SW480 (cell line): Measurements from ENCODE around the gene CYP27B1.
A peak's percentile ranks its signal among the peaks of the same experiment; 100 is the strongest.

ENCODE experiments used
- DNase-seq: peaks from one replicate; pipeline ENCODE4 v3.0.0-alpha.2; 2016; ENCODE audit warnings: low spot score

The CYP27B1 gene

GRCh38 chr12:57765003-57765697, 1.7 kb downstream of the CYP27B1 start:
- DNase-seq, result peak; percentile 66

- DNase-seq, result peak; percentile 48
Measured at GRCh38 chr12:57764662-57765002, 2.2 kb downstream of the CYP27B1 start.

GRCh38 chr12:57763881-57764661, 2.8 kb downstream of the CYP27B1 start:
- no peak for DNase-seq

DNA sequence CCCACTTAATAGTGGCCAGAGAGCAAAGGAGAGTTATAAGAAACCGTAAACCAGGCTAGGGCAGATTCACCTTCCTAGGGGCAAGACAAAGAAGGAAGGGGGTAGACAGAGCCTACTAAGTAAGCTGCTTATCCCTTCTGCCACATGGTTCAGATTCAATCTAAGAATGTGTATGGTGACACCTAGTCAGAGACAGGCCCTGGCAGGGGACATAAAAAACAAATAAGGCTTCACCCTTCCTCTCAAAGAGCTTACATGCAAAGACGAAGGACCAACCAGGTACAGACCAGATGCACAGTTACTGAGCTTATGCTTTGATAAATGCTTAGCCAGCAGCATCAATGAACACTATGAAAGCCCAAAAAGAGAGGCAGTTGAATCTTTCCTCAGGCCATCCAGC, 4.4 kb downstream of the CYP27B1 start:
- no peak for DNase-seq

- DNase-seq, result no peak
Measured at GRCh38 chr12:57761391-57761998, 5.4 kb downstream of the CYP27B1 start.

GRCh38 chr12:57760347-57760982, 6.4 kb downstream of the CYP27B1 start:
- no peak for DNase-seq

DNA sequence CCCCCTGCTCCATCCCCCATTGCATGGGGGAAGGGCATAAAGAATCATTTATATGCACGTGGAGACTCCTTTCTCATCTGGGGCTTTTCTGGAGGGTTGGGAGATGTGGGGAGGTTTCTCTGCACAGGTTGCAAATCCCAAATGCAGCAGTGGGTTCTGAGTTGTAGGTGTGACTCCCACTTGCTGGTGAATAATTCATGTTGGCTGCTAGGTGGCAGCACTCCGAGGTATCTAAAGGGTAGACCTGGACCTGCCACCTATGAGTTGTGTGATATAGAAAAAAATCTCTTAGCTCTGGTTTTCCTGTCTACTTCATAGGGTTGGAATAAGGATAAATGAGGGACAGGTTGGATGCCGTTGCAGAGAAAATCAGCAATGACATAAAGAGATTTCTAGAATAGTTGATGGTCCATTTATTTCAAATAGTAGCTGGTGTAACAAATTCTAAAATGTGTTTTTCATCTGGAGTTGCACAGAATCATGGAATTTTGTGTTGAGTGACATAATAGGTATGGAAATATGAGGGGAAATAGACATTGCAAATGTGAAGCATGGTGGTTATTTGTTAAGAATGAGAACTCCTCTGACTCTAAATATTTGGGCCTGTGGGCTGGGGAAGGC, 7.4 kb downstream of the CYP27B1 start:
- peak; percentile 66 for DNase-seq

GRCh38 chr12:57758552-57759359, 8.1 kb downstream of the CYP27B1 start:
- DNase-seq, result no peak

- DNase-seq, result no peak
Measured at GRCh38 chr12:57757771-57758170, 9.1 kb downstream of the CYP27B1 start.

DNA sequence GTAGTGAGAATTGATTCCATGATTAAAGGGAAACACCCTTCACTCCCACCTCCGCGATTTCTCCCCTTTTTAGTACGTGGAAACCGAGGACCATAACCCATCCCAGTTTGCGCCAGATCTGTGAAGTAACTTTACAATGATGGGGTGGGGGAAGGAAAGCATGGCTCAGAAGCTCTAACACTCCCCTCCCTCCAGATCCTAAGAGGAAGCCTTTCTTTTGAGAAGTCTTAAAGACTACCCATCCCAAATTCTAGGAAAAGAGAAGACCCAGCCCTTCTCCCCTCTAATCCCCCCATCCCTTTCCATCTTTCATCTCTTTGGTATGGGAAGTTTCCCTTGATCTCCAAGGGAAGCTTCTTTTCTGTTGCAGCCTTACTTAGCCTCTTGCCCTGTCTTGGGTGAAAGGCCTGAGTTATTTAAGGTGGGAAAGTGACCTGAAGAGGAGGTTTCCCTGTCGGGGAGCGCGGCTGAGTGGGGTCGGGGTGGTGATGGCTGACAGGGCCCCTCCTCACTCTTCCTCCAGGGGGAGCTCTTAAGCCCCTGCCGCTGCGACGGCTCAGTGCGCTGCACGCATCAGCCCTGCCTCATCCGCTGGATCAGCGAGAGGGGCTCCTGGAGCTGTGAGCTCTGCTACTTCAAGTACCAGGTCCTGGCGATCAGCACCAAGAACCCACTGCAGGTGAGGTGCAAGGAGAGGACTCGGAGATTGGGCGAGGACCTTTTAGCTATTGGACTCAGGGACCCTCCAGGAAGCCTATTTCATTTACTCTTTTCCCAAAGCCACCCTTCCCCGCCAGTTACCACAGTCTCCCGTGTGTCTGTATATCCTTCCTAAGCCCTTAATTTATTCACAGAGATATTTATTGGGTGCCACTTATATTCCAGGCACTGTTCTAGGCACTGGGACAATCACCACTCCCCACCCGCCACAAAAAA, 10.2 kb downstream of the CYP27B1 start:
- no peak for DNase-seq

DNA sequence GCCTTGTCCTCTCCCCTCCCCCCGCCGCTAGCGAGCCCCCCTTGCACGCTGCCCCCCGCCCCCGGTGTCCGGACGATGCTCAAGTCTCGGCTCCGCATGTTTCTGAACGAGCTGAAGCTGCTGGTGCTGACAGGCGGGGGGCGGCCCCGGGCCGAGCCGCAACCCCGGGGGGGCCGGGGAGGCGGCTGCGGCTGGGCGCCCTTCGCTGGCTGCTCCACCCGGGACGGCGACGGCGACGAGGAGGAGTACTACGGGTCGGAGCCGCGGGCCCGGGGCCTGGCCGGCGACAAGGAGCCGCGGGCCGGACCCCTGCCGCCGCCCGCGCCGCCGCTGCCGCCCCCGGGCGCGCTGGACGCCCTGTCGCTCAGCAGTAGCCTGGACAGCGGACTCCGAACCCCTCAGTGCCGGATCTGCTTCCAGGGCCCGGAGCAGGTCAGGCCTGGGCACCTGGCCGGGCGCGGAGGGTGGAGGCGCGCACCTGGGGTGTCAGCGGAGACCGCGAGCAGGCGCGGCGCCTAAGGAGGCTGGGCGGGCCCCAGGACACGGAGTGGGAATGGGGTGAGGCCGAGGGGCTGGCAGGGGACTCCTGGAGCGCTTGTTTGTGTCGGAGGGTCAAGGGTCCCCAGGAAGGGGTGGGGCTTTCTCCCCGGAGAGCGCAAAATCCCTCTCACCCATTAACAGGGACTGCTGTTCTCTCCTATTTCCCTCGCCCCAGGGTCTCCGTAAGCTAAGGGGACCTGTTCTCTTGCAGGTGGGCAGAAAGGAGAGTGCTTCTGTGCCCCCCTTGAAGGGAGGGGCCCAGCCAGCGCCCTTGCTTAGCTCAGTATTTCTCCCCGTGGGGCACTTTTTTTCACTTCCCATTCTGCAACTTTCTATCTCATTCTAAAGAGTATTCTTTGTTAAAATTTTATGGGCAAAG, 11.2 kb downstream of the CYP27B1 start:
- no peak for DNase-seq

DNA sequence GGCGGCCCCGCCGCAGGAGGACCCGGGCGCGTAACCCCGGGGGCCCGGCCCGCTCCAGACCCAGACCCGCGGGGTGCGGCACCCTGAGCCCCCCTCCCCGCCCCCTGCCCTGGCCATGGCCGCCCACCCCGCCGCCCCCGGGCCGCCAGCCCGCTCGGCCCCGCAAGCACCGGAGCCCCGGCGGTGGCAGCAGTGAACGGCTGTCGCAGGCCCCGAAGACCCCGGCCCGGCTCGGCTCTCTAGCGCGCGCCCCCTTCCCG, 11.8 kb downstream of the CYP27B1 start:
- no peak for DNase-seq

DNA sequence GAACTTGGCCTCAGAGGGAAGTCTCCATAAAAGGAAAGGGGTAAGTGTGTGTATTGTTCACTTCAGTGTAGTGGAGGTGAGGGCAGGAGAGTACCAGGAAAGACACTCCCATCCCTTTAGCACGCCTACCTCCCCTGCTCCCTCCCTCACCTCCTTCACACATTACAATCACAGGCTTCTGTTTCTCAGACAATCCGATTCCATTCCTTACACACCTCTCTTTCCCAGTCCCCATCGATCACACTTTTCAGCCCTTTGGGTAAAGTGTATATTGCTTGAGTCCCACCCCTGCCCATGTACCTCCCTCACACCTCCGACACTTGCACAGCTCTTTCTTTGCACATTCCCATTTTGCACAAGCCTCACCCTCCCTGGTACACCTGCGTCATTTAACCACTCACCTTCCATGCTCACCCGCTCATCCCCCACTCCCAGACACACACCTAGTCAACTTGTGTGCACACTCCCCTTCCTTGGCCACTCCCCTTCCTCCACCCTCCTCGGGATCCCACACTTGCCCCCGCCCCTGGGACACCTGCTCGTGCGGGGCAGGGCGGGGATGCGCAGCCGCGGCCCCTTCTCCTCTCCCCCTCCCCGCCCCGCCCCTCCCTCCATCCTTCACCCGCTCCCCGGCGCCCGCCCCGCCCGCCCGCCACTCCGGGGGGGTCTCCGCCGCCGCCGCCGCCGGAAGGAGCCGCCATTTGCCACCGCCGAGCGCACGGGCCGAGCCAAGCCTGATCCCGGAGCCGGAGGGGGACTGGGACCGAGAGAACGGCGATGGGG, 12.3 kb downstream of the CYP27B1 start, which contains the start of gene MARCHF9:
Gene MARCHF9, plus strand, starts transcription at position 693 of the 783 bp plus-strand sequence. CDS start 426 bp downstream, outside the sequence.
- DNase-seq, result peak; percentile 83

DNA sequence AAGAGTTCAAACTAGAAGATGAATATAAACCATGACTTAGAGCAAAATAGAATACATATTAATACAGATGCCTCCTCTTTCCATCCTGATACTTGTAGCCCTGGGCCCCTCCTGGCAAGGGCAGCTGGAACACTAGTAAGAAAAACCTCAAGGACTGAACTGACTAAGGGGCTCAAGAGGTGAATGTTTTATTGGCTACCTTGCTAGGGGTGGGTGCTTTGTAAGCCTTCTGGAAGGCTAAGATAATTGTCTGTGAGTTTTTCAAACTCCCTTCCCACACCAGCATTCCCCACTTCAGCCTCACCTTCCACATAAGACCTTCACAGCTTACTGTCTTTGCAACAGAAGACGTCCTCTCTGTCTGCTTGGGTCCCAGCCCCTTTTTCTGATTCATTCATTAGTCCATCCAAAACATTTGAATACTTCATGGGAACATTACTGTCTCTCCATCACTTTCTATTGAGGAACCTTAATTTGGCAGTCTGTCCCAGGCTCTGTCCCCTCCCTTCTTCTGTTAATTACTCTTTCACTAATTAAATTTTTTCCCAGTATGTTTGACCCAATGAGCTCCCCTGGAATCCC, 13.0 kb downstream of the CYP27B1 start:
- DNase-seq, result no peak

- DNase-seq, result no peak
Measured at GRCh38 chr12:57752668-57753000, 14.2 kb downstream of the CYP27B1 start.

- DNase-seq, result peak; percentile 99
Measured at GRCh38 chr12:57751788-57752667, 14.8 kb downstream of the CYP27B1 start, which contains the start of gene CDK4. TSS of gene CDK4 (minus strand) at chr12:57752310. CDS start at chr12:57751717, 593 bp downstream.

GRCh38 chr12:57751432-57751787, 15.5 kb downstream of the CYP27B1 start:
- no peak for DNase-seq
